Measurements from ENCODE around the gene BRSK2. TPM values are rescaled to one million over a fixed set of nuclear protein-coding genes. Genes with fewer than 3 reads are reported as not detected.

BRSK2 gene
- total RNA-seq, 1 donor from 2014 or later: 0.62 TPM

- no peak overlapping the region for H3K27ac ChIP-seq
- H3K4me3 ChIP-seq: no peak overlapping the region
- H3K9me3 ChIP-seq: no peaks in the 10 kb centered on the region
- H3K27me3 ChIP-seq (ENCODE audit: low read depth): peaks cover 6% of the 10 kb centered on the region
- DNase-seq (no peak), ATAC-seq (no peak)
- no peaks in the 10 kb centered on the region for H3K36me3 ChIP-seq
- intact Hi-C loops (cut with DNase I): no loop called here
- no peaks in the 10 kb centered on the region for H3K4me1 ChIP-seq
- TF ChIP-seq, protein P1, sequence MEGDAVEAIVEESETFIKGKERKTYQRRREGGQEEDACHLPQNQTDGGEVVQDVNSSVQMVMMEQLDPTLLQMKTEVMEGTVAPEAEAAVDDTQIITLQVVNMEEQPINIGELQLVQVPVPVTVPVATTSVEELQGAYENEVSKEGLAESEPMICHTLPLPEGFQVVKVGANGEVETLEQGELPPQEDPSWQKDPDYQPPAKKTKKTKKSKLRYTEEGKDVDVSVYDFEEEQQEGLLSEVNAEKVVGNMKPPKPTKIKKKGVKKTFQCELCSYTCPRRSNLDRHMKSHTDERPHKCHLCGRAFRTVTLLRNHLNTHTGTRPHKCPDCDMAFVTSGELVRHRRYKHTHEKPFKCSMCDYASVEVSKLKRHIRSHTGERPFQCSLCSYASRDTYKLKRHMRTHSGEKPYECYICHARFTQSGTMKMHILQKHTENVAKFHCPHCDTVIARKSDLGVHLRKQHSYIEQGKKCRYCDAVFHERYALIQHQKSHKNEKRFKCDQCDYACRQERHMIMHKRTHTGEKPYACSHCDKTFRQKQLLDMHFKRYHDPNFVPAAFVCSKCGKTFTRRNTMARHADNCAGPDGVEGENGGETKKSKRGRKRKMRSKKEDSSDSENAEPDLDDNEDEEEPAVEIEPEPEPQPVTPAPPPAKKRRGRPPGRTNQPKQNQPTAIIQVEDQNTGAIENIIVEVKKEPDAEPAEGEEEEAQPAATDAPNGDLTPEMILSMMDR (IDR thresholded peaks at IDR 0.05): no peak
These were observed 40.9 kb upstream of the BRSK2 start for GRCh38 chr11:1348796-1349326.

GRCh38 chr11:1349327-1350041 is 40.2 kb upstream of the BRSK2 start:
- Histone ChIP-seq H3K9me3 (no peaks in the 10 kb centered on the region), H3K27me3 (ENCODE audit: low read depth) (peaks cover 6% of the 10 kb centered on the region), H3K27ac (no peak overlapping the region), H3K4me3 (no peak overlapping the region), H3K36me3 (no peaks in the 10 kb centered on the region), H3K4me1 (no peaks in the 10 kb centered on the region)
- TF ChIP-seq, protein P1 (IDR thresholded peaks at IDR 0.05): no peak
- intact Hi-C loops (cut with DNase I): no loop called here
- DNase-seq (no peak), ATAC-seq (no peak)

DNA sequence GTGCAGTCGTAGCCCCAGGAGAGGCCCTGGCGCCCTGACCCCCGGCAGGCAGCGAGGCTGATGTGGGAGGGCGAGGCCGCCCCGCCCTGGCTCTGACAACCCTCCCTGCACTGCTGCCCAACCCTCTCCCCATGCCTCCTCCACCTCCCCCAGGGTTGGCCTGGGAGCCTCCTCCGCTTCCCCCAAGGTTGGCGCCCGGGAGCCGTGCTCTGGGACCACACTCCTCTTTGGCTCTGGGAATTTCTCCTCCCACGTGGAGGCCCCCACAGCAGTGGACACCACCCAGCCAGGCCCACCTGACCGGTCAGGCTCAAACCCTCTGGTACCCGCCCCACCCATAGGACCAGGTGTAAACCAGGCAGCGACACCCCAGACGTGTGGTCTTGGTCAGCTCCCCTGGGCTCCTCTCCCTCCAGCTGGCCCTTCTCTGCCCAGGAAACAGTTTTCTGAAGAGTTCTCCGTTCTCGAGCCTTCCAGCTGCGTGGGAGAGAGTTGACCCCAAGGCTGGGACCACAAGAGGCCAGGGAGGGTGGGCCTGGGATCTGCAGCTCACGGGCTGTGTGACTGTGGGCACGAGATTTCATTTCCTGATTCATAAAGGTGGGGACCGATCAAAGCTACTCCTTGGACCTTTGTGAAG is 39.5 kb upstream of the BRSK2 start:
- H3K36me3 ChIP-seq: no peaks in the 10 kb centered on the region
- no peak for DNase-seq
- no peak for ATAC-seq

GRCh38 chr11:1351278-1351937 is 38.3 kb upstream of the BRSK2 start:
- intact Hi-C loops (cut with DNase I): no loop called here
- DNase-seq (no peak), ATAC-seq (no peak)
- H3K36me3 ChIP-seq: no peaks in the 10 kb centered on the region
- H3K27ac ChIP-seq: no peak overlapping the region
- no peak overlapping the region for H3K4me3 ChIP-seq
- TF ChIP-seq, protein P1 (IDR thresholded peaks at IDR 0.05): no peak
- peaks cover 6% of the 10 kb centered on the region for H3K27me3 ChIP-seq (ENCODE audit: low read depth)
- no peaks in the 10 kb centered on the region for H3K4me1 ChIP-seq
- no peaks in the 10 kb centered on the region for H3K9me3 ChIP-seq

More for the DNA sequence above, 39.5 kb upstream of the BRSK2 start:
- H3K27me3 ChIP-seq (ENCODE audit: low read depth): peaks cover 6% of the 10 kb centered on the region
- H3K4me1 ChIP-seq: no peaks in the 10 kb centered on the region
- no peaks in the 10 kb centered on the region for H3K9me3 ChIP-seq
- TF ChIP-seq, protein P1 (IDR thresholded peaks at IDR 0.05): no peak
- no peak overlapping the region for H3K27ac ChIP-seq
- H3K4me3 ChIP-seq: no peak overlapping the region
- intact Hi-C loops (cut with DNase I): no loop called here

DNA sequence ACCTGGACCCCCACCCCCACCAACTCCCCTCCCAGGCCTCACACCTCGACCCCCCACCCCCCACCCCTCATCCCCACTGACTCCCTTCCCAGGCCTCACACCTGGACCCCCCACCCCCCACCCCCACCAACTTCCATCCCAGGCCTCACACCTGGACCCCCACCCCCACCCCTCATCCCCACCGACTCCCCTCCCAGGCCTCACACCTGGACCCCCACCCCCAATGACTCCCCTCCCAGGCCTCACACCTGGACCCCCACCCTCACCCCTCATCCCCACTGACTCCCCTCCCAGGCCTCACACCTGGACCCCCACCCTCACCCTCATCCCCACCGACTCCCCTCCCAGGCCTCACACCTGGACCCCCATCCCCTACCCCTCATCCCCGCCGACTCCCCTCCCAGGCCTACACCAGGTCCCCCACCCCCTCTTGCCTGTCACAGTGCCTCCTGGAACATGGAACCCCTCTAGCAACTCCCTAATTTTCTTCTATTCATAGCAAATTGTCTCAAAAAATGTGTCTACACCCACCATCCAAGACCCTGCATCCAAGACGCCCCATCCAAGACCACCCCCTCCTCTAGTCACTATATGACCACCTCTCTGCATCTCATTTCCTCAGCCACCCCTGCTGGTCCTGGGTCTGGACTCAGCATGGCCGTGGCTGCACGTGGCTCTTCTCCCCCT is 36.9 kb upstream of the BRSK2 start:
- intact Hi-C loops (cut with DNase I): no loop called here
- H3K27ac ChIP-seq: no peak overlapping the region
- H3K27me3 ChIP-seq (ENCODE audit: low read depth): peaks cover 6% of the 10 kb centered on the region
- H3K4me1 ChIP-seq: no peaks in the 10 kb centered on the region
- TF ChIP-seq, protein P1 (IDR thresholded peaks at IDR 0.05): no peak
- no peaks in the 10 kb centered on the region for H3K36me3 ChIP-seq
- no peak overlapping the region for H3K4me3 ChIP-seq
- DNase-seq (no peak), ATAC-seq (no peak)
- H3K9me3 ChIP-seq: no peaks in the 10 kb centered on the region
